HG03097 (cell line): Measurements from ENCODE around the gene SLC39A2.
"Not testable (repeated sequence)": the region's sequence is repeated elsewhere in the genome, so short reads cannot be mapped to it uniquely, and the experiment has no call there.

Experiments
- ATAC-seq: cut with Tn5 transposase; IDR thresholded peaks from one replicate; pipeline ENCODE4 v1.9.1; 2021; ENCODE audit not compliant: unreplicated experiment, low FRiP score

The SLC39A2 gene, protein sequence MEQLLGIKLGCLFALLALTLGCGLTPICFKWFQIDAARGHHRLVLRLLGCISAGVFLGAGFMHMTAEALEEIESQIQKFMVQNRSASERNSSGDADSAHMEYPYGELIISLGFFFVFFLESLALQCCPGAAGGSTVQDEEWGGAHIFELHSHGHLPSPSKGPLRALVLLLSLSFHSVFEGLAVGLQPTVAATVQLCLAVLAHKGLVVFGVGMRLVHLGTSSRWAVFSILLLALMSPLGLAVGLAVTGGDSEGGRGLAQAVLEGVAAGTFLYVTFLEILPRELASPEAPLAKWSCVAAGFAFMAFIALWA

DNA sequence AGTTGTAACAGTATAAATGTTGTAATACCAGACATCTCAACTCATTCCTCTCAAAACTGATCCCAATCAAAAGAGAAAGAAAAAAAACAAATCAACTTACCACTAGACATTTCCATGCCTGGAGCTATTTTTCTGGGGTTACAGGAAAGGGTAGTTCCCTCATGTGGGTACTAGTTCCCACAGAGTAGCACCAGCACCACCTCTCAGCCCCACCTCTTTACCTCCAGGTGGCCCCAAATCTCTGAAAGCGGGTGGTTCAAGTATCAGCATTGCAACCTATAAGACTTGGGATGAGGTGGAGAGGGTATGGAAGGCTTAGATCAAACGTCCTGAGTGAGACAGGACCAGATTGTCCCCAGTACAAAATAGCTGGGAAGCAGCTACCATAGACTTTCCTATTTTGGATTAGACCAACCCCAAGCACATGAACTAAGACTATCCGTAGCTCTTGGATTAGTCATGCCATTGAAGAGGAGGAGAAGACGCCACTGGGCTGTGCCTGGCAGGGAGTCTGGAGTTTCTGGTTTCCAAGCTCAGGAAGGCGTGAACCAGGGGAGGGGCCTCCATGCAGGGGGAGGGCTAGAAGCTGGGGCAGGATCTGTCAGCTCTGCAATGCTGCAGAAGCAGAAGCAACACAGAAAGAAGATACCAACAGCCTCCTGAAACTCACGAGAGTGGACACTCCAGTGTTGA, at the start of gene SLC39A2:
SLC39A2 (plus strand) TSS at position 620 of the 693 bp plus-strand sequence. CDS start 154 bp downstream, outside the sequence.
- ATAC-seq, result no peak

DNA sequence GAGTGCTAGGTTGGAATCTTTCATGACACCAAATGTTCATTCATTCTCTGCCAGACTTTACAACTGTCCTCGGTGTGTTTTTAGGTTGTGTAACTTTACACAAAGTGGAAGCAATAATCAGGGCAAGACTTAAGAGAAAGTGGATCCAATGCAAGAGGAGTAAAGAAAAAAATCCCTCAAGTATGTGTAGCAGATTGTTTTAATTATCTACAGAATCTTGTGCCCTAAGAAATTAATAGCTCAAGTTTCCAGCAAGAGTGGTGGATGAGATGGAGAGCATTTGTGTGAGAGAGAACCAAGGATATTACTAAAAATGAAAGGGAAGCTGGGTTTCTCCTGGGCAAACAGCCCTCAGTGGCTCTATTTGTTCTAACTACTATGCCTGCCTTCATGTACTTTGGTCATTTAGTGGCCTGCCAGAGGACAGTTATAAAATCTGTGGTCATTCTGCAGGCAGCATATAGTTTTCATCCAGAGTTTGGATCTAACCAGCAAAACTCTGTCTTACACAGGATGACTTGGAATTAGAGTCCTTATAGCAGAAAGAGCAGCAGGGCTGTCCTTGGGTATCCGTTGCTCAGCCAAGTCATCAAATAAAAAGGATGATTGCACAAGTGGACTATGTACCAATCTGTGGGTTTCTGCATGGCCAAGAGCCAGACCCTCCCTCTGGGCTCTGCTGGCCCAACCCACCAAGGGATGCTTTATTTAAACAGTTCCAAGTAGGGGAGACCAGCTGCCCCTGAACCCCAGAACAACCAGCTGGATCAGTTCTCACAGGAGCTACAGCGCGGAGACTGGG, 44.2 kb upstream of the SLC39A2 start, which contains the start of gene RNASE2:
RNASE2 (plus strand) TSS at position 752 of the 802 bp plus-strand sequence. CDS start 285 bp downstream, outside the sequence.
- ATAC-seq, result not testable (repeated sequence)

- not testable (repeated sequence) for ATAC-seq
These were observed 43.6 kb upstream of the SLC39A2 start for GRCh38 chr14:20955538-20955873.

DNA sequence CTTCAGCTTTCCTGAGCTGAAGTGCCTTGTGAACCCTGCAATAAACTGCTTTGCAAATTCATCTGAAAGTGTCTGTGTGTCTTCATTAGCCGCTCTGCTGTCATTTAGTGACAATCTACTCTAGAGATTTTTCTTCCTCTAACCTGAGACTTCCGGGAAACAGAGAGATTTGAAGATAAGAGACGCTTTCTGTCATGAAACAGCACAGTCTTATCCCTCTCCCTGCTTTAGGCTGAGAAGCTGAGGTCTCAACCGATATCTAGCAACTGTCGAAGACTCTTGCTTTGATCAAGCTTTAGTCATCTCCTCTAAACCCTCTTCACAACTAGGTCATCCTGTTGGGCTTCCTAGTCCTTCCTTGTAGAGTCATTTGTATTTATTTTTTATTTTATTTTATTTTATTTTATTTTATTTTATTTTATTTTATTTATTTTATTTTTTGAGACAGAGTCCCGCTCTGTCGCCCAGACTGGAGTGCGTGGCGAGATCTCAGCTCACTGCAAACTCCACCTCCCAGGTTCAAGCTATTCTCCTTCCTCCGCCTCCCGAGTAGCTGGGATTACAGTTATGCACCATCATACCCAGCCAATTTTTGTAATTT, 42.6 kb upstream of the SLC39A2 start:
- ATAC-seq, result no peak

DNA sequence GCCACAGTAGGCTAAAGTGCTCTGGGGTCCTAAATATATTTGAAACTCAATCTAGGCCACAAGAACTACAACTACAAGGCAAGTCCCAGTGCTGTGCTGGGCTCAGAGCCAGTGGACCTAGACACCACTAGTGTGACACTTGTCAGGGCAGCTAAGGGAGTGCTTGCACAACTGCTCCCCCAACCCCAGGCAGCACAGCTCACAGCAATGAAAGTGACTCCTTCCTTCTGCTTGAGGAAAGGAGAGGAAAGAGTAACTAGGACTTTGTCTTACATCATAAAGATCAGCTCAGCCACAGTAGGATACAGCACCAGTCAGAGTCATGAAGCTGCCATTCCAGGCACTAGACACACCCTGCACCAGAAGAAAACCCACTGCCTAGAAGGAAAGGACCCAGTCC, 40.1 kb upstream of the SLC39A2 start:
- not testable (repeated sequence) for ATAC-seq

DNA sequence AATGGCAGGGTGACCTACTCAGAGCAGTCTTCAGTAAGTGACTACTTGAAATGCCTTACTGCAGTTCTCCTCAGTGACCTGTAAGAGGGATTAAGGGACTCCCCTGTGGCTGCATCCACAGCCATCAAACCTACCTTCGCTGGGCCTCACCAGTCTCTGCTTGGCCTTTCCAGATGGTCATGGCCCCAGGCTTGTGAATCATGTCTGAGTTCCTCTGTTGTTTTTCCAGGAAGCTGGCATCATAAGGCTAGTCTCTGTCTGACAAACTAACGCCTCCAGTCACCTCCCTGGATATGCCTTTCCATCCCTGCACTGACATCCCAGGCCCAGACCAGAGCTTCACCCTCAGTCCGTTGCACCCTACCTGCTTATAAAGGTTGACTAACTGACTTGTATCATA, 29.8 kb upstream of the SLC39A2 start:
- ATAC-seq, result no peak

DNA sequence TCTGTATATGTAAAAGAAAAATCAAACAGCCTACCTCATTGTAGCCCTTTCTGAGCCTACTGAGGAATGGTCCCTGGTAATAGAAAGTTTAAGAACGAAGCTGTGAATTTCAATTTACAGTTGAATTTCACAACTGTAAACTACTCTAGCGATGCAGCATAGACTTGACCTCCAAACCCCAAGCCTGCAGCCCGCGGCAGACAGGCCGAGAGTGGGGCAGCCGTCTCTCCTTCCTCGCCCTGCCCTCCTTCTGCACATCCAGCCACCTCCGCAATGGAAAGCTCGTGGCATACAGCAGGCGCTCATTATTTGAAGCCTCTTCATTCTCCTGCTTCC, 28.5 kb upstream of the SLC39A2 start:
- no peak for ATAC-seq

DNA sequence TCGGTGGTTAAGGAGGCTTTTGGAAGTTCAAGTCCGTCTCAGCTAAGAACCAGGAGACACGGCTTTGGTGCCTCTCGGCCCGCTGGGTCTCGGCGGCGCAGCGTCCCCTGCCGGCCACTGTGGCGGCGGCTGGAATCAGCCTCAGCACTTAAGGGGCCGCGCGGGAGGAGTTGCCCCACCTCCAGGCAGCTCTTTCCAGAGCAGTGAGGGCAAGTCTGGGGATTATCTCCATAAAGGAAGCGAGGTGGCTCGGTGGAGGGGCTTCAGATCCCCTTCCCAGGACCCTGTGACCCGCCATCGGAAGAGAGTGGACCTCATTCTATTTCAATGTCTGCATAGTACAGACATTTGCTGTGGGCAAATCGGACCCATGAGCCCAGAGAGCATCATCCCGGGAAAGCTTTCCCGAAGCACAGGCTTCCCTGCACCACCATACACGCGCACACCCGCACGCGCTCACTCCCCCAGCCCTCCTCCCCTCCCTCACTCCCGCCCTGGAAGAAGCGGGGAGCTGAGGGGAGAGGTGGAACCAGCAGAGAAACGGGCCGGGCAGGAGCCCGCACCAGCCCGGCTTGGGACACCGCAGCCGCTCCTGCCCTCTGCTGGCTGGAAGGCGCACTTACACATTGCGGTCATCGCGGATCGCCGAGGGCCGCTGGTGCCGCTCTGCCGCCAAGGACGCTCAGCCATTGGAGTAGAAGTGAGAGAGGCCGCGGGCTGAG, 27.9 kb upstream of the SLC39A2 start:
- ATAC-seq, result peak; percentile 90

DNA sequence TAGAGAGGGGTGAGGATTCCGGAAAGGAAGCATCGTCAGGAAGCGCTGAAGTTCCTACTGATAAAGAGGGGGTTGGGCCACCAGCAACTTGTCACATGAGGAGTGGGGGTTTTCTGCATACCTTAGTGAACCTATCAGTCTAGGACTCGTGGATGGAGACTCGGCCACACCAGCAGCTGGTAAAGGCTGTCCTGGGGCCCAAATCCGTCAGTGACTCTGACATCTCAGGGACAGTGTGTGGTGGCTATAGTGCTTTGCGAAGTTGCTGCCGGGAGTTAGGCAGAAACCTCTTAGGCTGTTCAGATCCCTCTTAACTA, 27.4 kb upstream of the SLC39A2 start:
- no peak for ATAC-seq

DNA sequence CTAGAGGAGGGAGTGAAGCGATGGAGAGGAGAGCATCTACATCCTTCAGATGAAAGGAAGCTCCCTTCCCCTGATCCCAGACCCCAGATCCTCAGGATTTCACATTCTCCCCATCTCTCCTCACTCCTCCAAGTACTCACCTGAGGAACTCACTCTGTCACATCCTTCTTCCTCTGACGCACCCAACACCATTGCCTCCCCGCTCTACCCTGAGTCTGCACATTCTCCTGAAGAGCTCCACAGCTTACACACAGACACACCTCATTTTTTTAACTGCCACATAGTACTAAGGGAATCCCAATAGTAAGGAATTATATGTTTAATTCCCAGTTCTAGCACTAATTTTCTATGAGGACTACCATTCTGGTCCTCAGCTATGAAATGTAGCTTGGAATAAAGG, 25.6 kb upstream of the SLC39A2 start:
- ATAC-seq, result no peak

DNA sequence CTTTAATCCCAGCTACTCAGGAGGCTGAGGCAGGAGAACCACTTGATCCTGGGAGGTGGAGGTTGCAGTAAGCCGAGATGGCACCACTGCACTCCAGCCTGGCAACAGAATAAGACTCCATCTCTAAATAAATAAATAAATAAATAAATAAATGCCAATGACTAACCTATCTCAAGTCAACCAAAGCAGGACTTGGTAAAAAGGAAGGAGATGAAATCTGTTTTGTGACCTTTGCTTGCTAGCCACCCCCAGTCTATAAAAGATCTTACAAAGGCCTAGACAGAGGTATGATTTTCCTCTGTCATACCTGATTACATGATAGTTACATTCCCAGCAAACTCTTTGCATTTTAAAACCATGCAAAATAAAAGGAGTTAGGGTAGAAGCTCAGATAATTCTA, 22.8 kb upstream of the SLC39A2 start:
- no peak for ATAC-seq

- no peak for ATAC-seq
These were observed 20.4 kb upstream of the SLC39A2 start for GRCh38 chr14:20978687-20979086.

DNA sequence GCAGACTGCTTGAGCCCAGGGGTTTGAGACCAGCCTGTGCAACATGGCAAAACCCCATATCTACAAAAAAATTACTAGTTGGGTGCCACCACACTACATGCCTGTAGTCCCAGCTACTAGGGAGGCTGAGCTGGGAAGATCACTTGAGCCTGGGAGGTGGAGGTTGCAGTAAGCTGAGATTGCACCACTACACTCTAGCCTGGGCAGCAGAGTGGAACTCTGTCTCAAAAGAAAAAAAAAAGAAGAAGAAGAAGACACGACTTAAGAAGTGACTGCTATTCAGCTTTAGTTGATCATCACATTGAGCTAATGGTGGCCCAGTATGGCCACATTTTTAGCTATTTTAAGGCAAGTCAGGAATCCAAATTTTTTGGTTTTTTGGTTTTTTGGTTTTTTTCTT, 18.2 kb upstream of the SLC39A2 start:
- no peak for ATAC-seq

DNA sequence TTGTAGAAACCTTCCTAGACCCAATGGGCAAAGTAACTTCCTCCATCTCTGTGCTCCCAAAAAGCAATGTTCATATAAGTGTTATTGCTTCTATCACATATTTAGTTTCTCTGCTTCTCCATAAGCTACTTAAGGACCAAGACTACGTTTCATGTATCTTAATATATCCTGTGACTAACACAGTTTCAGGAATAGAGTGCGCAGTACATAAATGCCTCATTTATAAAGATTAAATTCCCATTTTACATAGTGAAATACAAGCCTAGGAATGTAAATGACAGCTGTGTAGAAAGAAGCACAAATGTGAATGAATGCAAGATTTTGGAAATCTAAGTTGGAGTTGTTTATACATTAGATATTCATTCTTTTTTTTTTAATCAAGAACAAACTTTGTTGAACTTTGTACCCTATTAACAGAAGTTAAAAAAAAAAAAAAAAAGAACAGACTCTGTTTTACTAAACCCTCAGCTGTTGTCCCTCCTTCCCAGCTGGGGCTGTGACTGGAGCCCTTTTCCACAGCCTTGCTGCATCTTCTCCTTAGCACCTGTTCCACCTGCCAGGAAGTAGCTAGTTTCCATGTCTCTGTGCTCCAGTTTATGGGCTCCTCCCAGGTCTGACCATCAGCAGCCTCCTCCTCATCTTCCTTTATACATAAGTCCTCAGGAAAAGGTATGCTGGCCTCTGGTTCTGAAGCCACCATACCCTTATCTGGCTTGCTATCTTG, 16.3 kb upstream of the SLC39A2 start:
- no peak for ATAC-seq

- ATAC-seq, result not testable (repeated sequence)
These were observed 13.4 kb upstream of the SLC39A2 start for GRCh38 chr14:20985650-20986049.

GRCh38 chr14:20986811-20987210, 12.3 kb upstream of the SLC39A2 start:
- ATAC-seq, result no peak

DNA sequence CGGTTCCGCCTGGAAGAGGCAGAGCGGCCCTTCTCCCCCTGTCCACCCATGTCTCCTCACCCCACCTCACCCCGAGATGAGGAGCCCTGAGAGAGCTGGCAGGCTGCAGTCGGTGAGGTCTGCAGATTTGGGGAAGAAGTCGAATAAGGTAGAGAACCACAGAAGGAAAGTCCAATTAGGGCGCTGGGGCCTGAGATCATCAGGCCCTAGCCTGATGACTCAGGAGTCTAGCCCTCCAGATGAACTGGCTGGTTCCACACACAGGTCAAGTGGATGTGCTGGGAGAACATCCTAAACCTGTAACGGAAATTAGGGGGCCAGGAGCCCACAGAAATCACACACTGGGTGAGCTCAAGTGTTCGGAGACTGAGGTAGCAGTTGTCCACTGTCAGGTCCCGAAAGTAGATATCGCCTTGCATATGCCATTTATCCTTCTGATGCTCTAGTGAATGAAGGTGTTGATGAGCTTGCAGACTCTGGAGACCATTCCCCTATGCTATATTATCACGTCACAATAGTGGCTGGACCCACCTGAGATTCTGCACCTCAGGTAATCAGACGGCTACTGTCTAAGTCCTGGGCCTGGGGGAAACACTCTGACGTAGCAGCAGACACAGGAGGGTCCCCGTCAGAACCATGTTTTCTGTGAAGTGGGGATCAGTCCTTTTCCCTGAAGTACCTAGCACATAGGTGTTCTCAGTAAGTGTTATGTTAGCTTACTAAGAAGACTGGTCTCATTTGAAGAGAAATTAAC, 10.2 kb upstream of the SLC39A2 start:
- ATAC-seq, result no peak

DNA sequence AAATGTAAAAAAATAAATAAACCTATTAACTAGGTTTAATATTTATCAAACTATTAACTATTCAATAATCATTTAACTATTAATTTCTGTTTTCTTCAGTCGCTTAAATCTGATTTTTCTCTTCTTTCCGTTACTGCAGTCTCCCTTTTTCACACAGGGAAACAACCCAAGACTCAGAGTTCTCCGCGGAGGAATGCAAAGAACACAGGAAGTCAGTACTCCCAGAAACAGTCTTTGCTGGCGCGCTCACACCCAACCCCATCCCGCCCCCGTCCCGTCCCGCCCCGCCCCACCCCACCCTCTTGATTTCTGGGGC, 9.7 kb upstream of the SLC39A2 start:
- ATAC-seq, result no peak

DNA sequence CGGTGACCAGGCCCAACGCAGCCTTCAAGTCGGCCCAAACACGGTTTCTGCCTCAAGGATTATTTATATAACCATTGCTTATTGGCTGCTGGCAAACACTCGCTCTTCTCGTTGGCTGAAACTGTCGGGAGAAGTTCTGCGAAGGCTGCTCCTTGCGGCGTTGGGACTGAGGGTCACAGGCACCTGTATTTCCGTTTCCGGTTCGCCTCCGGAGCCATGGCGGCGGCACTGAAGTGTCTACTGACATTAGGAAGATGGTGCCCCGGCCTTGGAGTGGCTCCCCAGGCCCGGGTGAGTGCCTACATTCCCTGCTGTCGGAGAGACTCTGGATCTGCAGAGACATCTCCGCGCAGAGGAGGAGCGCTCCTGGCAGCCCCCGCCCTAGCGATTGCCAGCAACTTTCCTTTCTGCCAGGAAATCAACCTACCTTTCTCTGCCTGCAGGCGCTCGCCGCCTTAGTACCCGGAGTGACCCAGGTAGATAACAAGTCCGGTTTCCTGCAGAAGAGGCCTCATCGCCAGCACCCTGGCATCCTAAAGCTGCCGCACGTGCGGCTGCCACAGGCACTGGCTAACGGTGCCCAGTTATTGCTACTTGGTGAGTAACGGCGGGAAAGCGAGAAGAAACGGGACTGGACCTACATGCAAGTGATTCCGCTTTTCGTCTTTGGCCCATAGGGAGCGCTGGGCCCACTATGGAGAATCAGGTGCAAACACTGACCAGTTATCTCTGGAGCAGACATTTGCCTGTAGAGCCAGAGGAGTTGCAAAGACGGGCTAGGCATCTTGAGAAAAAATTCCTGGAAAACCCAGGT, 9.1 kb upstream of the SLC39A2 start, which contains the start of gene METTL17:
METTL17 (plus strand) TSS at position 194 of the 814 bp plus-strand sequence; CDS start at position 217, 23 bp downstream.
- peak; percentile 93 for ATAC-seq
